Adipocyte (in vitro differentiated cells): ENCODE data around the gene LHPP.

Source experiments
- DNase-seq: peaks from one replicate; pipeline ENCODE4 v3.0.0-alpha.2; 2015; ENCODE audit warnings: low read depth
- H3K27me3 ChIP-seq: replicated peaks from 2 replicates; pipeline ENCODE4 v1.7.0; 2013; ENCODE audit warnings: mild to moderate bottlenecking, low read length, moderate library complexity; ENCODE audit not compliant: control insufficient read depth, insufficient read depth
- H3K36me3 ChIP-seq: 2 replicates; pipeline ENCODE4 v1.7.0; 2013; ENCODE audit warnings: low read length, mild to moderate bottlenecking, moderate library complexity; ENCODE audit not compliant: control insufficient read depth, insufficient read depth, severe bottlenecking
- H3K4me1 ChIP-seq: 2 replicates; pipeline ENCODE4 v1.7.0; 2013; ENCODE audit warnings: mild to moderate bottlenecking, low read length, moderate library complexity; ENCODE audit not compliant: control insufficient read depth, insufficient read depth
- H3K4me3 ChIP-seq: 2 replicates; pipeline ENCODE4 v1.7.0; 2013; ENCODE audit warnings: mild to moderate bottlenecking, low read length, moderate library complexity
- H3K9ac ChIP-seq: 2 replicates; pipeline ENCODE4 v1.7.0; 2013; ENCODE audit warnings: mild to moderate bottlenecking, low read length, moderate library complexity
- H3K9me3 ChIP-seq: 2 replicates; pipeline ENCODE4 v1.7.0; 2013; ENCODE audit warnings: mild to moderate bottlenecking, low read length, moderate library complexity; ENCODE audit not compliant: control insufficient read depth

Gene LHPP

GRCh38 chr10:124588736-124589490, 127.3 kb downstream of the LHPP start:
- H3K36me3 ChIP-seq, result no peaks in the 10 kb centered on the region
- H3K4me3 ChIP-seq, result no peak overlapping the region
- H3K4me1 ChIP-seq, result peaks cover 4% of the 10 kb centered on the region
- H3K27me3 ChIP-seq, result no peaks in the 10 kb centered on the region
- peaks cover 12% of the 10 kb centered on the region for H3K9me3 ChIP-seq
- no peak for DNase-seq
- no peak overlapping the region for H3K9ac ChIP-seq

- DNase-seq, result no peak
- Histone ChIP-seq H3K27me3 (no peaks in the 10 kb centered on the region), H3K9me3 (peaks cover 12% of the 10 kb centered on the region), H3K4me1 (peaks cover 4% of the 10 kb centered on the region), H3K9ac (no peak overlapping the region), H3K36me3 (no peaks in the 10 kb centered on the region), H3K4me3 (no peak overlapping the region)
Measured at GRCh38 chr10:124589491-124590041, 127.9 kb downstream of the LHPP start.

DNA sequence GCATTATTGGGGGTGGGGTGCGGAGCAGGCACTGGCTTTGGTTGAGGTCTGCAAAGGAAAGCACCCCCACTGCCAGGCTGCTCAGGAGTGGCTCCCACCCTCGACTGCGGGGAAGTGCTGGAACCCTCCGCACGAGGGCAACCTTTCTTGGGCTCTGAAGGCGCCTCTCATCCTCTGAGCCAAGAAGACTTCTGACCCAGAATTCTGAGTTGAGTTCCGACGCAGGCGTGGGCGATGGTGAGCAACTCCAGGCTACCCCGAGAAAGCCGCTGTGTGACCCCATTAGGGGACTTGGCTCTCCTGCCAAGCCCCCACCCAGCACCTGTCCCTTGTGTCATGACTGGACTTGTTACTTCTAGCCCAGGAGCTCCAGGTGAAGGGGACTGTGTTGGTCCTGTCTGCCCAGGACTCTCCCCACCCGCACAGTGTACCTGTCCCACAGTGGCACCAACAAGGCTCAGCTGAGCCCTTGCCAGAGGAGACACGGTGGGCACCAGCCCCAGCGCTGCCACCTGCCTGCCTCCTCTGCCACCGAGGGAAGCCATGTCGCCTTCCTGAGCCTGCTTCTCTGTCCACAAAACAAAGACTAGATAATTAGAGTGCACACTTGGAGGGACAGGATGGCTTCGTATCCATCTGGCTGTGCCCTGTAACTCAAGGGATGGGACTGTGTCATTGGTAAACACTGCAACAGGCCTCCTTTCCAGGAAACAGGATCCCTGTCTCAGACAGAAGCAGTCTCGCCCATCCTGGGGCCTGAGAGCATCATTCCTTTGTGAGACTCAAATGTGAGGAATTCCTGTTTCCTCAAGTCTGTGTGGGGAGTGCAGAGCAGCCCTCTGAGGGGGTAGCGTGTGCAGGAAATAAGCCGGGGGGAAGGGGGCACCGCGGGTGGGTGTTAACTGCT, 128.8 kb downstream of the LHPP start:
- H3K4me3 ChIP-seq, result no peak overlapping the region
- H3K9me3 ChIP-seq, result peaks cover 12% of the 10 kb centered on the region
- H3K27me3 ChIP-seq, result no peaks in the 10 kb centered on the region
- H3K9ac ChIP-seq, result no peak overlapping the region
- no peaks in the 10 kb centered on the region for H3K36me3 ChIP-seq
- peaks cover 4% of the 10 kb centered on the region for H3K4me1 ChIP-seq
- no peak for DNase-seq

DNA sequence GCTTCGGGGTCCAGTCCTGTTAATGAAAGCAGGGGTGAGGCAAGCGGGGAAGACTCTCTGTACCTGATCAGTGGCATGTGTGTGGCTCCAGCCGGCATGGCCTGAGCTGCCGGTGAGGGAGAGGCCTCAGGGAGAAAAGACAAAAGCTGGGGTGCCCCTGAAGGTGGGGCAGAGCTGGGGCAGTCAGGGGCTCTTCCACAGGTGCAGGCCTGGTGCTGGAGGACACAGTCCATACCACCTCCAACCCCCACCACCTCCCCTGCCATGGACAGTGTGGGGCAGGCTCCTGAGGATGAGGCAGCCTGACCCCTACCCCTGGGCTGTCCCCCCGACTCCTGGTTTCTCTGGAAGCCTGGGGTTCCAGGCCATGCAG, 129.5 kb downstream of the LHPP start:
- no peak overlapping the region for H3K9ac ChIP-seq
- no peaks in the 10 kb centered on the region for H3K27me3 ChIP-seq
- H3K36me3 ChIP-seq, result no peaks in the 10 kb centered on the region
- H3K4me1 ChIP-seq, result peaks cover 4% of the 10 kb centered on the region
- DNase-seq, result no peak
- H3K4me3 ChIP-seq, result no peak overlapping the region
- H3K9me3 ChIP-seq, result peaks cover 12% of the 10 kb centered on the region

GRCh38 chr10:124592101-124592500, 130.5 kb downstream of the LHPP start:
- no peak for DNase-seq
- peaks cover 12% of the 10 kb centered on the region for H3K9me3 ChIP-seq
- no peaks in the 10 kb centered on the region for H3K36me3 ChIP-seq
- peaks cover 4% of the 10 kb centered on the region for H3K4me1 ChIP-seq
- H3K4me3 ChIP-seq, result no peak overlapping the region
- no peaks in the 10 kb centered on the region for H3K27me3 ChIP-seq
- no peak overlapping the region for H3K9ac ChIP-seq

GRCh38 chr10:124592736-124593430, 131.3 kb downstream of the LHPP start:
- no peak for DNase-seq
- no peaks in the 10 kb centered on the region for H3K36me3 ChIP-seq
- peaks cover 4% of the 10 kb centered on the region for H3K4me1 ChIP-seq
- H3K9me3 ChIP-seq, result peaks cover 12% of the 10 kb centered on the region
- H3K9ac ChIP-seq, result no peak overlapping the region
- no peak overlapping the region for H3K4me3 ChIP-seq
- no peaks in the 10 kb centered on the region for H3K27me3 ChIP-seq

GRCh38 chr10:124593431-124593985, 131.9 kb downstream of the LHPP start:
- Histone ChIP-seq H3K4me1 (peaks cover 3% of the 10 kb centered on the region), H3K27me3 (no peaks in the 10 kb centered on the region), H3K4me3 (no peak overlapping the region), H3K9ac (no peak overlapping the region), H3K9me3 (peaks cover 12% of the 10 kb centered on the region), H3K36me3 (no peaks in the 10 kb centered on the region)
- no peak for DNase-seq

DNA sequence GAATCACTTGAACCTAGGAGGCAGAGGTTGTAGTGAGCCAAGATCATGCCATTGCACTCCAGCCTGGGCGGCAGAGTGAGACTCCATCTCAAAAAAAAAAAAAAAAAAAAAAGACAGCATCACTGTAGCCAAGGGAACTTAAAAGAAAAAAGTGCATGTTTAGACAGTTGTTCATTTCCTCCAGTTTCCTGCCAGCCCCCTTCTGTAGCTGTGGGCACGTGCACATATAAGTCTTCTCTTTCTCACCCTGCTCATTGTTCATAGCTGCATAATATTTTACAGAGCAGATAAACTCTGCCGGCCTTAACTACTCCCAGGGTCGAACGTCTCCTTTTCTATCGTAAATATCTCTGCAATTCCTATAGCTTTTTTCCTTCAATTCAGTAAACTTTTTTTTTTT, 132.6 kb downstream of the LHPP start:
- Histone ChIP-seq H3K4me3 (no peak overlapping the region), H3K27me3 (no peaks in the 10 kb centered on the region), H3K36me3 (no peaks in the 10 kb centered on the region), H3K9me3 (peaks cover 12% of the 10 kb centered on the region), H3K9ac (no peak overlapping the region), H3K4me1 (no peaks in the 10 kb centered on the region)
- DNase-seq, result no peak

- DNase-seq, result no peak
- H3K27me3 ChIP-seq, result no peaks in the 10 kb centered on the region
Measured at GRCh38 chr10:124595143-124595883, 133.7 kb downstream of the LHPP start.

DNA sequence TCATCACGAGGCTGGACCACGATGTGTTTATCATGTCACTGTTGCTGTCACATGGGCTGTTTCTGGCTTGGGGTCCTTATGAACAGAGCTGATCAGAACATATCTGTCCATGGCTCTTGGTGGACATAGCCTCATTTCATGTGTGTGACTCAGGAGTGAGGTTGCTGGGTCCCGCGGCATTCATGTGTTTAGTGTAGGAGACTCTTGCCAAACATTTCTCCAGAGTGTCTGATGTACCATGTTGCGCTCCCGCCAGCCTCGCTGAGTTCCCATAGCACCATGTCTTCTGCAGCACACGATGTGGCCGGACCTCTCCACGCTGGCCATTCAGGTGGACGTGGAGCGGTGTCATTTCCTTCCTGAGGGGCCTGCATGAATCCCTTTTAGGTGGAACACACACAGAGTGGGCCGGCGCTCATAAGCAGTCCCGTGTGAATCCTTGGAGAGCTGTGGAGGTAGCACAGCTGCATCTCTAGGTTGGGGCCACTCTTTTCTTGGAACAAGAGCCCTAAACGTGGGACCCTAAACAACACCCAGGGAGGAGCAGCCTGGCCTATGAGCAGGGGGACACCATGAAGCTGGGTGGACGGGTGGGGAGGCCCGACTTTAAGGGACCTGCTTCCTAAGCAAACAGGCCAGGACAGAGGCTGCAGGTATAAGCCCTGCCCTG, 134.6 kb downstream of the LHPP start:
- Histone ChIP-seq H3K9ac (no peak overlapping the region), H3K36me3 (no peaks in the 10 kb centered on the region), H3K9me3 (peaks cover 11% of the 10 kb centered on the region), H3K4me3 (no peak overlapping the region), H3K27me3 (no peaks in the 10 kb centered on the region), H3K4me1 (no peaks in the 10 kb centered on the region)
- DNase-seq, result no peak

More at GRCh38 chr10:124595143-124595883, 133.7 kb downstream of the LHPP start:
- no peaks in the 10 kb centered on the region for H3K4me1 ChIP-seq
- no peaks in the 10 kb centered on the region for H3K36me3 ChIP-seq
- no peak overlapping the region for H3K4me3 ChIP-seq
- H3K9ac ChIP-seq, result no peak overlapping the region
- peaks cover 12% of the 10 kb centered on the region for H3K9me3 ChIP-seq
